Right lobe of liver (tissue), 4 donors: ENCODE measurements around the gene EDNRA.

Experiments
- CTCF ChIP-seq, 4 donors: fragments of 200-600 bp in 3 of 4; fragments of 450-650 bp in 1 of 4; IDR thresholded peaks; one replicate each; pipeline versions ENCODE4 v1.5.1 to v1.8.0; 2016 to 2022; ENCODE audit warnings: antibody characterized with exemption in 4 of 4, mild to moderate bottlenecking in 2 of 4
- POLR2A ChIP-seq: fragments of 450-650 bp; IDR thresholded peaks from one replicate; pipeline ENCODE4 v1.6.1; 2017; ENCODE audit warnings: antibody characterized with exemption, mild to moderate bottlenecking
- donor health status: DM: no; HTN: no; CAD: no.
- donor health status: DM: no; HTN: no; CAD: no.
- donor health status: DM: no; HTN: yes; CAD: no.

- TF ChIP-seq CTCF (IDR thresholded peaks at IDR 0.05) = no peak
- no peak for TF ChIP-seq POLR2A
Measured at GRCh38 chr4:147538711-147539110, 57.8 kb downstream of the EDNRA start.
